ENCODE results near the gene LTBP1.

GRCh38 chr2:33275689-33276444 lies 329.1 kb downstream of the LTBP1 start:
- TF ChIP-seq CTCF (IDR thresholded peaks at IDR 0.05) (no peak), EZH2 (IDR thresholded peaks at IDR 0.05; ENCODE audit: borderline replicate concordance, insufficient read depth, low read depth, low read length, poor library complexity, severe bottlenecking) (no peak)
